ENCODE results near the gene ECM2. TPM values are rescaled to one million over a fixed set of nuclear protein-coding genes. Genes with fewer than 3 reads are reported as not detected.

Gene ECM2
- total RNA-seq, 1 donor from 2014 or later, result 0.26 TPM

GRCh38 chr9:92524881-92525280, 10.9 kb downstream of the ECM2 start:
- H3K27me3 ChIP-seq (ENCODE audit: control insufficient read depth, insufficient read depth, low read length), result no peaks in the 10 kb centered on the region
- TF ChIP-seq CTCF (IDR thresholded peaks at IDR 0.05; ENCODE audit: insufficient read depth, low read length, severe bottlenecking), result no peak
- DNase-seq (ENCODE audit: low read depth), result no peak
- no peak for FAIRE-seq
- no peaks in the 10 kb centered on the region for H3K36me3 ChIP-seq (ENCODE audit: control insufficient read depth, insufficient read depth, low read length)
- no peak overlapping the region for H3K4me3 ChIP-seq (ENCODE audit: low read depth, low read length)

- DNase-seq (ENCODE audit: low read depth), result no peak
- H3K36me3 ChIP-seq (ENCODE audit: control insufficient read depth, insufficient read depth, low read length), result no peaks in the 10 kb centered on the region
- no peak for FAIRE-seq
- H3K4me3 ChIP-seq (ENCODE audit: low read depth, low read length), result no peak overlapping the region
- no peaks in the 10 kb centered on the region for H3K27me3 ChIP-seq (ENCODE audit: control insufficient read depth, insufficient read depth, low read length)
- no peak for TF ChIP-seq CTCF (IDR thresholded peaks at IDR 0.05; ENCODE audit: insufficient read depth, low read length, severe bottlenecking)
Measured at GRCh38 chr9:92522983-92523970, 12.5 kb downstream of the ECM2 start.

GRCh38 chr9:92520837-92521236, 15.0 kb downstream of the ECM2 start:
- no peaks in the 10 kb centered on the region for H3K36me3 ChIP-seq (ENCODE audit: control insufficient read depth, insufficient read depth, low read length)
- no peak for FAIRE-seq
- no peak overlapping the region for H3K4me3 ChIP-seq (ENCODE audit: low read depth, low read length)
- TF ChIP-seq CTCF (IDR thresholded peaks at IDR 0.05; ENCODE audit: insufficient read depth, low read length, severe bottlenecking), result no peak
- no peak for DNase-seq (ENCODE audit: low read depth)
- H3K27me3 ChIP-seq (ENCODE audit: control insufficient read depth, insufficient read depth, low read length), result no peaks in the 10 kb centered on the region

- DNase-seq (ENCODE audit: low read depth), result no peak
- FAIRE-seq, result no peak
- no peak overlapping the region for H3K4me3 ChIP-seq (ENCODE audit: low read depth, low read length)
- no peaks in the 10 kb centered on the region for H3K36me3 ChIP-seq (ENCODE audit: control insufficient read depth, insufficient read depth, low read length)
- no peak for TF ChIP-seq CTCF (IDR thresholded peaks at IDR 0.05; ENCODE audit: insufficient read depth, low read length, severe bottlenecking)
- H3K27me3 ChIP-seq (ENCODE audit: control insufficient read depth, insufficient read depth, low read length), result no peaks in the 10 kb centered on the region
Measured at GRCh38 chr9:92518199-92518598, 17.6 kb downstream of the ECM2 start.

- DNase-seq (ENCODE audit: low read depth), result no peak
- Histone ChIP-seq H3K4me3 (ENCODE audit: low read depth, low read length) (no peak overlapping the region), H3K36me3 (ENCODE audit: control insufficient read depth, insufficient read depth, low read length) (no peaks in the 10 kb centered on the region), H3K27me3 (ENCODE audit: control insufficient read depth, insufficient read depth, low read length) (no peaks in the 10 kb centered on the region)
- FAIRE-seq, result no peak
- TF ChIP-seq CTCF (IDR thresholded peaks at IDR 0.05; ENCODE audit: insufficient read depth, low read length, severe bottlenecking), result no peak
Measured at GRCh38 chr9:92517046-92517445, 18.7 kb downstream of the ECM2 start.

All from bronchial epithelial cell (primary cell).